NCI-H128 (cell line): Measurements from ENCODE around the gene CDH7.

Experiments
- DNase-seq: peaks from one replicate; lab custom pipeline; 2025; ENCODE audit not compliant: unreplicated experiment; lab: John Stamatoyannopoulos, UW

CDH7 gene

GRCh38 chr18:65767406-65767805, 16.6 kb downstream of the CDH7 start:
- DNase-seq: no peak

GRCh38 chr18:65768120-65768778, 17.4 kb downstream of the CDH7 start:
- no peak for DNase-seq

GRCh38 chr18:65769652-65770051, 18.8 kb downstream of the CDH7 start:
- DNase-seq: no peak

- DNase-seq: no peak
Observed at GRCh38 chr18:65786474-65786873, 35.7 kb downstream of the CDH7 start.

GRCh38 chr18:65788373-65788772, 37.6 kb downstream of the CDH7 start:
- peak; percentile 16 for DNase-seq

- no peak for DNase-seq
Observed at GRCh38 chr18:65790604-65791003, 39.8 kb downstream of the CDH7 start.

GRCh38 chr18:65791719-65792118, 40.9 kb downstream of the CDH7 start:
- no peak for DNase-seq

- DNase-seq: no peak
Observed at GRCh38 chr18:65792456-65793074, 41.8 kb downstream of the CDH7 start.

- no peak for DNase-seq
Observed at GRCh38 chr18:65808759-65809158, 57.9 kb downstream of the CDH7 start.

GRCh38 chr18:65811307-65811706, 60.5 kb downstream of the CDH7 start:
- DNase-seq: no peak

- DNase-seq: no peak
Observed at GRCh38 chr18:65815506-65815905, 64.7 kb downstream of the CDH7 start.

- DNase-seq: no peak
Observed at GRCh38 chr18:65817178-65817577, 66.4 kb downstream of the CDH7 start.

- DNase-seq: no peak
Observed at GRCh38 chr18:65821911-65822310, 71.1 kb downstream of the CDH7 start.

- no peak for DNase-seq
Observed at GRCh38 chr18:65822826-65823225, 72.0 kb downstream of the CDH7 start.

- no peak for DNase-seq
Observed at GRCh38 chr18:65827444-65827843, 76.6 kb downstream of the CDH7 start.

- no peak for DNase-seq
Observed at GRCh38 chr18:65835881-65836280, 85.1 kb downstream of the CDH7 start.

GRCh38 chr18:65846107-65846506, 95.3 kb downstream of the CDH7 start:
- no peak for DNase-seq

GRCh38 chr18:65852273-65852672, 101.5 kb downstream of the CDH7 start:
- DNase-seq: no peak

- no peak for DNase-seq
Observed at GRCh38 chr18:65859075-65859474, 108.3 kb downstream of the CDH7 start.

- DNase-seq: no peak
Observed at GRCh38 chr18:65869527-65869926, 118.7 kb downstream of the CDH7 start.

- DNase-seq: no peak
Observed at GRCh38 chr18:65876310-65876709, 125.5 kb downstream of the CDH7 start.

GRCh38 chr18:65897292-65897691, 146.5 kb downstream of the CDH7 start:
- no peak for DNase-seq

GRCh38 chr18:65901522-65901921, 150.7 kb downstream of the CDH7 start:
- DNase-seq: no peak
